GM12878 (cell line): ENCODE data around the gene ANKRD11. TPM values are rescaled to one million over a fixed set of nuclear protein-coding genes. Genes with fewer than 3 reads are reported as not detected.

Source experiments
- ASH2L ChIP-seq: fragments of 300-600, 200-600 bp; sonication (generic); IDR thresholded peaks from 2 replicates; pipeline ENCODE4 v1.6.1; 2017; ENCODE audit warnings: low read depth, mild to moderate bottlenecking, borderline replicate concordance
- BCL11A ChIP-seq: IDR thresholded peaks from 2 replicates; pipeline ENCODE4 v1.6.1; 2011; ENCODE audit warnings: low read depth, low read length
- CHD4 ChIP-seq: fragments of 200-600 bp; sonication (generic); IDR thresholded peaks from 2 replicates; pipeline ENCODE4 v1.6.1; 2016; ENCODE audit warnings: mild to moderate bottlenecking
- ETV6 ChIP-seq, 2 experiments: fragments of 450-650 bp in 1 of 2; IDR thresholded peaks in 1 of 2; conservative IDR thresholded peaks in 1 of 2; 2 replicates each; pipeline ENCODE4 v1.6.1; 2014; ENCODE audit warnings: antibody characterized with exemption in 1 of 2, borderline replicate concordance in 1 of 2, low read depth in 1 of 2, mild to moderate bottlenecking in 1 of 2, moderate library complexity in 1 of 2
- HDAC2 ChIP-seq: fragments of 200-600 bp; sonication (generic); IDR thresholded peaks from 2 replicates; pipeline ENCODE4 v1.6.1; 2017
- IRF5 ChIP-seq: fragments of 450-650 bp; IDR thresholded peaks from 2 replicates; pipeline ENCODE4 v1.6.1; 2017; ENCODE audit warnings: borderline replicate concordance
- KDM1A ChIP-seq: fragments of 200-600 bp; sonication (generic); IDR thresholded peaks from 2 replicates; pipeline ENCODE4 v1.6.1; 2016; ENCODE audit warnings: borderline replicate concordance
- MEF2A ChIP-seq: IDR thresholded peaks from 2 replicates; pipeline ENCODE4 v1.6.1; 2011; ENCODE audit warnings: low read depth, mild to moderate bottlenecking, low read length, moderate library complexity; ENCODE audit not compliant: insufficient read depth
- MYC ChIP-seq: IDR thresholded peaks from 2 replicates; pipeline ENCODE4 v1.6.1; 2011; ENCODE audit warnings: mild to moderate bottlenecking, low read length, moderate library complexity, inconsistent platforms; ENCODE audit not compliant: insufficient read depth, insufficient replicate concordance, insufficient read length, severe bottlenecking
- PAX8 ChIP-seq: fragments of 450-650 bp; IDR thresholded peaks from 2 replicates; pipeline ENCODE4 v1.6.1; 2017; ENCODE audit warnings: mild to moderate bottlenecking, moderate library complexity
- POLR2AphosphoS2 ChIP-seq: IDR thresholded peaks from 2 replicates; pipeline ENCODE4 v1.6.1; 2011; ENCODE audit warnings: low read depth, mild to moderate bottlenecking, low read length, improper control_type of control experiment, moderate library complexity
- RUNX3 ChIP-seq: IDR thresholded peaks from 2 replicates; pipeline ENCODE4 v1.6.1; 2012; ENCODE audit warnings: low read length, inconsistent platforms
- SP1 ChIP-seq: IDR thresholded peaks from one replicate; pipeline ENCODE4 v1.6.1; 2011; ENCODE audit warnings: low read depth, low read length
- USF2 ChIP-seq: IDR thresholded peaks from 2 replicates; pipeline ENCODE4 v1.6.1; 2011; ENCODE audit warnings: low read depth, low read length, improper control_type of control experiment, borderline replicate concordance
- WRNIP1 ChIP-seq: IDR thresholded peaks from 2 replicates; pipeline ENCODE4 v1.6.1; 2011; ENCODE audit warnings: low read depth, low read length, improper control_type of control experiment, borderline replicate concordance
- ZBTB4 ChIP-seq: fragments of 450-650 bp; formaldehyde crosslinking; IDR thresholded peaks from 2 replicates; pipeline ENCODE4 v1.4.0; 2022; ENCODE audit warnings: mild to moderate bottlenecking, moderate library complexity
- ZNF207 ChIP-seq: fragments of 450-650 bp; IDR thresholded peaks from 2 replicates; pipeline ENCODE4 v1.6.1; 2014; ENCODE audit warnings: antibody characterized with exemption, mild to moderate bottlenecking, borderline replicate concordance
- ZNF24 ChIP-seq: fragments of 450-650 bp; IDR thresholded peaks from 2 replicates; pipeline ENCODE4 v1.6.1; 2017; ENCODE audit warnings: antibody characterized with exemption, mild to moderate bottlenecking
- polyA plus RNA-seq, 11 experiments: library from polyadenylated mRNA; depleted of rRNA in 4 of 11; unstranded in 6 of 11; stranded (reverse) in 5 of 11; fragments of >200 nt; fragmentation: Nextera tagmentation in 4 of 11; fragmentation: Illumina TruSeq in 1 of 11; extraction: Ambion mirVana in 4 of 11; extraction: Trizol in 1 of 11; gene quantifications; 1 replicate in 1 of 11; 2 replicates in 10 of 11; pipeline versions ENCODE4 v1.2.1 to v1.2.3, GENCODE V29; 2011 to 2016; ENCODE audit warnings: inconsistent platforms in 2 of 11, missing spikeins in 2 of 11, low read depth in 1 of 11
- total RNA-seq, 4 experiments: library from RNA; depleted of rRNA in 3 of 4; stranded (reverse); fragments of >200 nt in 3 of 4; fragmentation: Illumina TruSeq in 1 of 4; extraction: Trizol in 1 of 4; gene quantifications; 2 replicates each; pipeline versions ENCODE4 v1.2.1 to v1.2.3, GENCODE V29; 2013 to 2021
- TF ChIP-seq, protein P1 (sequence below): fragments of 450-650 bp; IDR thresholded peaks from 2 replicates; pipeline ENCODE4 v1.6.1; 2017; ENCODE audit warnings: mild to moderate bottlenecking, moderate library complexity

The ANKRD11 gene
- total and polyA plus RNA-seq, 10 of the 15 experiments (the other 5 are each of a cell fraction or from before 2014, with no cell fraction given) = 5.1 to 103 (median 27.4) TPM

- TF ChIP-seq RUNX3 (no peak), KDM1A (no peak), MEF2A (peak; percentile 98), CHD4 (no peak), SP1 (no peak), WRNIP1 (no peak), BCL11A (0 out of 2 replicates have a peak, but pooled peaks have one; percentile 18), MYC (no peak), PAX8 (no peak), ASH2L (no peak), ZNF207 (no peak), USF2 (no peak), HDAC2 (no peak), ETV6 (conservative IDR thresholded peaks at IDR 0.05 in 1 of 2, IDR thresholded peaks at IDR 0.05 in 1 of 2; ENCODE audit: borderline replicate concordance in 1 of 2, low read depth in 1 of 2) (peak in 1 of 2 experiments; percentile 80; a peak in 2 of 4 replicates), ZBTB4 (CRISPR knock-in tag) (no peak), IRF5 (no peak), POLR2AphosphoS2 (no peak), ZNF24 (no peak)
- TF ChIP-seq, protein P1, sequence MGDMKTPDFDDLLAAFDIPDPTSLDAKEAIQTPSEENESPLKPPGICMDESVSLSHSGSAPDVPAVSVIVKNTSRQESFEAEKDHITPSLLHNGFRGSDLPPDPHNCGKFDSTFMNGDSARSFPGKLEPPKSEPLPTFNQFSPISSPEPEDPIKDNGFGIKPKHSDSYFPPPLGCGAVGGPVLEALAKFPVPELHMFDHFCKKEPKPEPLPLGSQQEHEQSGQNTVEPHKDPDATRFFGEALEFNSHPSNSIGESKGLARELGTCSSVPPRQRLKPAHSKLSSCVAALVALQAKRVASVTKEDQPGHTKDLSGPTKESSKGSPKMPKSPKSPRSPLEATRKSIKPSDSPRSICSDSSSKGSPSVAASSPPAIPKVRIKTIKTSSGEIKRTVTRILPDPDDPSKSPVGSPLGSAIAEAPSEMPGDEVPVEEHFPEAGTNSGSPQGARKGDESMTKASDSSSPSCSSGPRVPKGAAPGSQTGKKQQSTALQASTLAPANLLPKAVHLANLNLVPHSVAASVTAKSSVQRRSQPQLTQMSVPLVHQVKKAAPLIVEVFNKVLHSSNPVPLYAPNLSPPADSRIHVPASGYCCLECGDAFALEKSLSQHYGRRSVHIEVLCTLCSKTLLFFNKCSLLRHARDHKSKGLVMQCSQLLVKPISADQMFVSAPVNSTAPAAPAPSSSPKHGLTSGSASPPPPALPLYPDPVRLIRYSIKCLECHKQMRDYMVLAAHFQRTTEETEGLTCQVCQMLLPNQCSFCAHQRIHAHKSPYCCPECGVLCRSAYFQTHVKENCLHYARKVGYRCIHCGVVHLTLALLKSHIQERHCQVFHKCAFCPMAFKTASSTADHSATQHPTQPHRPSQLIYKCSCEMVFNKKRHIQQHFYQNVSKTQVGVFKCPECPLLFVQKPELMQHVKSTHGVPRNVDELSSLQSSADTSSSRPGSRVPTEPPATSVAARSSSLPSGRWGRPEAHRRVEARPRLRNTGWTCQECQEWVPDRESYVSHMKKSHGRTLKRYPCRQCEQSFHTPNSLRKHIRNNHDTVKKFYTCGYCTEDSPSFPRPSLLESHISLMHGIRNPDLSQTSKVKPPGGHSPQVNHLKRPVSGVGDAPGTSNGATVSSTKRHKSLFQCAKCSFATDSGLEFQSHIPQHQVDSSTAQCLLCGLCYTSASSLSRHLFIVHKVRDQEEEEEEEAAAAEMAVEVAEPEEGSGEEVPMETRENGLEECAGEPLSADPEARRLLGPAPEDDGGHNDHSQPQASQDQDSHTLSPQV = no peak
Measured at GRCh38 chr16:89422527-89422904, 67.8 kb downstream of the ANKRD11 start (continued).
